ENCODE measurements around the gene KCNA4.

Gene KCNA4

GRCh38 chr11:29963796-29964195, 53.0 kb downstream of the KCNA4 start:
- no peak overlapping the region for H3K4me3 ChIP-seq (replicated peaks; ENCODE audit: low read depth, low read length)
- DNase-seq (ENCODE audit: extremely low read depth, low read depth), result no peak
- TF ChIP-seq CTCF (IDR thresholded peaks at IDR 0.05; ENCODE audit: low read depth, low read length, missing control alignments), result no peak

GRCh38 chr11:29963036-29963435, 53.8 kb downstream of the KCNA4 start:
- no peak overlapping the region for H3K4me3 ChIP-seq (replicated peaks; ENCODE audit: low read depth, low read length)
- no peak for TF ChIP-seq CTCF (IDR thresholded peaks at IDR 0.05; ENCODE audit: low read depth, low read length, missing control alignments)
- no peak for DNase-seq (ENCODE audit: extremely low read depth, low read depth)

- H3K4me3 ChIP-seq (replicated peaks; ENCODE audit: low read depth, low read length), result no peak overlapping the region
- no peak for DNase-seq (ENCODE audit: extremely low read depth, low read depth)
- no peak for TF ChIP-seq CTCF (IDR thresholded peaks at IDR 0.05; ENCODE audit: low read depth, low read length, missing control alignments)
Observed at GRCh38 chr11:29962243-29962642, 54.6 kb downstream of the KCNA4 start.
